ENCODE data around the gene DBNL. TPM values are rescaled to one million over a fixed set of nuclear protein-coding genes. Genes with fewer than 3 reads are reported as not detected.

Gene DBNL
- total and polyA plus RNA-seq, 4 donors = 26.1 to 60.2 (median 41.5) TPM

GRCh38 chr7:44098092-44099068 lies 53.9 kb downstream of the DBNL start:
- Histone ChIP-seq H3K36me3 (ENCODE audit: control insufficient read depth in 4 of 4, insufficient read depth in 3 of 4, low read depth in 1 of 4, low read length in 3 of 4) (no peaks in the 10 kb centered on the region), H3K27ac (ENCODE audit: low read depth in 1 of 2, low read length in 2 of 2) (no peak overlapping the region), H3K9ac (ENCODE audit: low read depth in 1 of 2, low read length in 2 of 2) (no peak overlapping the region), H3K27me3 (ENCODE audit: control insufficient read depth in 4 of 4, insufficient read depth in 4 of 4, low read length in 3 of 4) (no peaks in the 10 kb centered on the region), H3K4me3 (ENCODE audit: low read depth in 1 of 3, low read length in 3 of 3) (no peak overlapping the region), H3K4me1 (ENCODE audit: control insufficient read depth in 4 of 4, insufficient read depth in 4 of 4, low read length in 3 of 4) (peaks cover 0 to 4% (median 2%) of the 10 kb centered on the region in 4 donors), H3K9me3 (ENCODE audit: control insufficient read depth in 4 of 4, low read length in 3 of 4) (no peaks in the 10 kb centered on the region)
- DNase-seq (ENCODE audit: low spot score) = no peak
- TF ChIP-seq NR2F2 (IDR thresholded peaks at IDR 0.05) (no peak), RXRA (IDR thresholded peaks at IDR 0.05) (no peak), YY1 (IDR thresholded peaks at IDR 0.05) (no peak), TAF1 (conservative IDR thresholded peaks at IDR 0.05) (no peak), GABPA (IDR thresholded peaks at IDR 0.05 in 1 of 2, conservative IDR thresholded peaks at IDR 0.05 in 1 of 2) (no peak), FOXA2 (IDR thresholded peaks at IDR 0.05) (no peak), HNF4G (IDR thresholded peaks at IDR 0.05) (no peak), CTCF (IDR thresholded peaks at IDR 0.05; ENCODE audit: low read depth, low read length, missing input control) (no peak), JUND (IDR thresholded peaks at IDR 0.05) (no peak), HNF4A (conservative IDR thresholded peaks at IDR 0.05) (no peak), EGR1 (IDR thresholded peaks at IDR 0.05; ENCODE audit: low read depth in 2 of 2) (no peak), RAD21 (IDR thresholded peaks at IDR 0.05) (no peak), SP1 (IDR thresholded peaks at IDR 0.05) (no peak)
- TF ChIP-seq, protein P1, sequence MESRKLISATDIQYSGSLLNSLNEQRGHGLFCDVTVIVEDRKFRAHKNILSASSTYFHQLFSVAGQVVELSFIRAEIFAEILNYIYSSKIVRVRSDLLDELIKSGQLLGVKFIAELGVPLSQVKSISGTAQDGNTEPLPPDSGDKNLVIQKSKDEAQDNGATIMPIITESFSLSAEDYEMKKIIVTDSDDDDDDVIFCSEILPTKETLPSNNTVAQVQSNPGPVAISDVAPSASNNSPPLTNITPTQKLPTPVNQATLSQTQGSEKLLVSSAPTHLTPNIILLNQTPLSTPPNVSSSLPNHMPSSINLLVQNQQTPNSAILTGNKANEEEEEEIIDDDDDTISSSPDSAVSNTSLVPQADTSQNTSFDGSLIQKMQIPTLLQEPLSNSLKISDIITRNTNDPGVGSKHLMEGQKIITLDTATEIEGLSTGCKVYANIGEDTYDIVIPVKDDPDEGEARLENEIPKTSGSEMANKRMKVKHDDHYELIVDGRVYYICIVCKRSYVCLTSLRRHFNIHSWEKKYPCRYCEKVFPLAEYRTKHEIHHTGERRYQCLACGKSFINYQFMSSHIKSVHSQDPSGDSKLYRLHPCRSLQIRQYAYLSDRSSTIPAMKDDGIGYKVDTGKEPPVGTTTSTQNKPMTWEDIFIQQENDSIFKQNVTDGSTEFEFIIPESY (IDR thresholded peaks at IDR 0.05) = no peak
- TF ChIP-seq, protein P2, sequence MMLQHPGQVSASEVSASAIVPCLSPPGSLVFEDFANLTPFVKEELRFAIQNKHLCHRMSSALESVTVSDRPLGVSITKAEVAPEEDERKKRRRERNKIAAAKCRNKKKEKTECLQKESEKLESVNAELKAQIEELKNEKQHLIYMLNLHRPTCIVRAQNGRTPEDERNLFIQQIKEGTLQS (IDR thresholded peaks at IDR 0.05) = no peak
- 89% methylated on average over 6 of the region's 6 CpGs for WGBS

- 81% methylated on average over 4 of the region's 4 CpGs for WGBS
- Histone ChIP-seq H3K4me3 (ENCODE audit: low read depth in 1 of 3, low read length in 3 of 3) (no peak overlapping the region), H3K36me3 (ENCODE audit: control insufficient read depth in 4 of 4, insufficient read depth in 3 of 4, low read depth in 1 of 4, low read length in 3 of 4) (no peaks in the 10 kb centered on the region), H3K9ac (ENCODE audit: low read depth in 1 of 2, low read length in 2 of 2) (no peak overlapping the region), H3K9me3 (ENCODE audit: control insufficient read depth in 4 of 4, low read length in 3 of 4) (no peaks in the 10 kb centered on the region), H3K27me3 (ENCODE audit: control insufficient read depth in 4 of 4, insufficient read depth in 4 of 4, low read length in 3 of 4) (no peaks in the 10 kb centered on the region), H3K4me1 (ENCODE audit: control insufficient read depth in 4 of 4, insufficient read depth in 4 of 4, low read length in 3 of 4) (peaks cover 0 to 6% (median under 1%) of the 10 kb centered on the region in 4 donors), H3K27ac (ENCODE audit: low read depth in 1 of 2, low read length in 2 of 2) (no peak overlapping the region)
- TF ChIP-seq HNF4A (conservative IDR thresholded peaks at IDR 0.05) (no peak), FOXA1 (IDR thresholded peaks at IDR 0.05) (no peak), FOXA2 (IDR thresholded peaks at IDR 0.05) (no peak), GABPA (IDR thresholded peaks at IDR 0.05 in 1 of 2, conservative IDR thresholded peaks at IDR 0.05 in 1 of 2) (no peak), SP1 (IDR thresholded peaks at IDR 0.05) (no peak), RXRA (IDR thresholded peaks at IDR 0.05) (no peak), RAD21 (IDR thresholded peaks at IDR 0.05) (no peak), HNF4G (IDR thresholded peaks at IDR 0.05) (no peak), TAF1 (conservative IDR thresholded peaks at IDR 0.05) (no peak), YY1 (IDR thresholded peaks at IDR 0.05) (no peak)
- TF ChIP-seq, protein P2 (IDR thresholded peaks at IDR 0.05) = no peak
- TF ChIP-seq, protein P3, sequence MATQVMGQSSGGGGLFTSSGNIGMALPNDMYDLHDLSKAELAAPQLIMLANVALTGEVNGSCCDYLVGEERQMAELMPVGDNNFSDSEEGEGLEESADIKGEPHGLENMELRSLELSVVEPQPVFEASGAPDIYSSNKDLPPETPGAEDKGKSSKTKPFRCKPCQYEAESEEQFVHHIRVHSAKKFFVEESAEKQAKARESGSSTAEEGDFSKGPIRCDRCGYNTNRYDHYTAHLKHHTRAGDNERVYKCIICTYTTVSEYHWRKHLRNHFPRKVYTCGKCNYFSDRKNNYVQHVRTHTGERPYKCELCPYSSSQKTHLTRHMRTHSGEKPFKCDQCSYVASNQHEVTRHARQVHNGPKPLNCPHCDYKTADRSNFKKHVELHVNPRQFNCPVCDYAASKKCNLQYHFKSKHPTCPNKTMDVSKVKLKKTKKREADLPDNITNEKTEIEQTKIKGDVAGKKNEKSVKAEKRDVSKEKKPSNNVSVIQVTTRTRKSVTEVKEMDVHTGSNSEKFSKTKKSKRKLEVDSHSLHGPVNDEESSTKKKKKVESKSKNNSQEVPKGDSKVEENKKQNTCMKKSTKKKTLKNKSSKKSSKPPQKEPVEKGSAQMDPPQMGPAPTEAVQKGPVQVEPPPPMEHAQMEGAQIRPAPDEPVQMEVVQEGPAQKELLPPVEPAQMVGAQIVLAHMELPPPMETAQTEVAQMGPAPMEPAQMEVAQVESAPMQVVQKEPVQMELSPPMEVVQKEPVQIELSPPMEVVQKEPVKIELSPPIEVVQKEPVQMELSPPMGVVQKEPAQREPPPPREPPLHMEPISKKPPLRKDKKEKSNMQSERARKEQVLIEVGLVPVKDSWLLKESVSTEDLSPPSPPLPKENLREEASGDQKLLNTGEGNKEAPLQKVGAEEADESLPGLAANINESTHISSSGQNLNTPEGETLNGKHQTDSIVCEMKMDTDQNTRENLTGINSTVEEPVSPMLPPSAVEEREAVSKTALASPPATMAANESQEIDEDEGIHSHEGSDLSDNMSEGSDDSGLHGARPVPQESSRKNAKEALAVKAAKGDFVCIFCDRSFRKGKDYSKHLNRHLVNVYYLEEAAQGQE (IDR thresholded peaks at IDR 0.05) = no peak
- no peak for DNase-seq (ENCODE audit: low spot score)
Measured at GRCh38 chr7:44099669-44100068, 55.2 kb downstream of the DBNL start.

All from liver (tissue), 9 donors.